Endothelial cell of coronary artery (primary cell): ENCODE data around the gene ENAM. TPM values are rescaled to one million over a fixed set of nuclear protein-coding genes. Genes with fewer than 3 reads are reported as not detected.

Experiments used
- total RNA-seq: library from RNA; depleted of rRNA; stranded (reverse); fragments of >200 nt; gene quantifications from 2 replicates; pipeline ENCODE4 v1.2.3, GENCODE V29; 2014

Gene ENAM, protein sequence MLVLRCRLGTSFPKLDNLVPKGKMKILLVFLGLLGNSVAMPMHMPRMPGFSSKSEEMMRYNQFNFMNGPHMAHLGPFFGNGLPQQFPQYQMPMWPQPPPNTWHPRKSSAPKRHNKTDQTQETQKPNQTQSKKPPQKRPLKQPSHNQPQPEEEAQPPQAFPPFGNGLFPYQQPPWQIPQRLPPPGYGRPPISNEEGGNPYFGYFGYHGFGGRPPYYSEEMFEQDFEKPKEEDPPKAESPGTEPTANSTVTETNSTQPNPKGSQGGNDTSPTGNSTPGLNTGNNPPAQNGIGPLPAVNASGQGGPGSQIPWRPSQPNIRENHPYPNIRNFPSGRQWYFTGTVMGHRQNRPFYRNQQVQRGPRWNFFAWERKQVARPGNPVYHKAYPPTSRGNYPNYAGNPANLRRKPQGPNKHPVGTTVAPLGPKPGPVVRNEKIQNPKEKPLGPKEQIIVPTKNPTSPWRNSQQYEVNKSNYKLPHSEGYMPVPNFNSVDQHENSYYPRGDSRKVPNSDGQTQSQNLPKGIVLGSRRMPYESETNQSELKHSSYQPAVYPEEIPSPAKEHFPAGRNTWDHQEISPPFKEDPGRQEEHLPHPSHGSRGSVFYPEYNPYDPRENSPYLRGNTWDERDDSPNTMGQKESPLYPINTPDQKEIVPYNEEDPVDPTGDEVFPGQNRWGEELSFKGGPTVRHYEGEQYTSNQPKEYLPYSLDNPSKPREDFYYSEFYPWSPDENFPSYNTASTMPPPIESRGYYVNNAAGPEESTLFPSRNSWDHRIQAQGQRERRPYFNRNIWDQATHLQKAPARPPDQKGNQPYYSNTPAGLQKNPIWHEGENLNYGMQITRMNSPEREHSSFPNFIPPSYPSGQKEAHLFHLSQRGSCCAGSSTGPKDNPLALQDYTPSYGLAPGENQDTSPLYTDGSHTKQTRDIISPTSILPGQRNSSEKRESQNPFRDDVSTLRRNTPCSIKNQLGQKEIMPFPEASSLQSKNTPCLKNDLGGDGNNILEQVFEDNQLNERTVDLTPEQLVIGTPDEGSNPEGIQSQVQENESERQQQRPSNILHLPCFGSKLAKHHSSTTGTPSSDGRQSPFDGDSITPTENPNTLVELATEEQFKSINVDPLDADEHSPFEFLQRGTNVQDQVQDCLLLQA
- total RNA-seq, result not detected in 2 replicates

DNA sequence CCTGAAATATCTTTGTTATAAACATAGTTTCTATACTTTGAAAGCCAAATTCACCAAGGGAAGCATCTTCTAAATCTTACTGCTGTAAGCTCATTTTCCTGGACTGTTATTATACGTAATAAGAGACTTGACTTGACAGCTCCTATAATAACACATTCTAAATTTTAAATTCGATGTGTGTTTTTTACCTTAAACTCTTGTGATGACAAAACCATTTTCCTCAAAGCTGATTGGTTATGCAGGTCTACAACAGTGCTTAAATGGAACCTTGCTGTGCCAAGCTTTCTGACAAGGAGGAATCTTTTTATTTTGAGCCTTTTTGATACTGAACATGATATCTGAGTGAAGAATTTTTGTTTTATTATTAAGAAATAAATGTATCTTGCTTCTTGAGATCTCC, at the start of gene ENAM:
TSS of gene ENAM (plus strand) at position 301 of the 400 bp plus-strand sequence. CDS start 757 bp downstream, outside the sequence.

GRCh38 chr4:70591955-70592582, 36.5 kb upstream of the ENAM start, which contains the start of gene AMBN:
AMBN (plus strand) TSS chr4:70592256; CDS start chr4:70592359, 103 bp downstream.

DNA sequence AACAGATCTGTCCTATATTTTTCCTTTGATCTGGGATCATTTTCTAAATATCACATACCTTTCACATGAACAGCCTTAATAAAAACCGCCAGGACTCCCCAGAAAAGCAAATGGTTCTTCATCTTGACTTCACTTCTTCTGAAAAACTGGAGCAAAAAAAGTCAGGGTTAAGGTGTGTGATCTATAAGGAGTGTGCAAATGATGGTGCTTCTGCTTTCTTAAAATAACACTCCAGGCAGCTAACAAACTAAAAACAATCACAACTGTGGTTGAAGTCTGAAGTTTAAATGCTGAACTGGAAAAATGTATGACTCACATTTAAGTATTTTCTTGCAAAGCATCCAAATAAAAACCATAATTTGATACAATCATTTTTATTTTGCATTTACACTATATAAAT, 37.8 kb downstream of the ENAM start, which contains the start of gene JCHAIN:
TSS of gene JCHAIN (minus strand) at position 140 of the 400 bp plus-strand sequence. CDS start at position 122, 18 bp downstream.

GRCh38 chr4:70687821-70688794, 59.6 kb downstream of the ENAM start, which contains the start of gene UTP3:
UTP3 (plus strand) TSS chr4:70688532; CDS start chr4:70688678, 146 bp downstream.

Other genes starting within 250 kb of the ENAM start
- gene SMR3B, start 245.6 kb upstream of the ENAM start, total RNA-seq, result not detected in 2 replicates
- gene OPRPN, start 230.8 kb upstream of the ENAM start, total RNA-seq, result not detected in 2 replicates
- not detected in 2 replicates for gene MUC7, start 156.5 kb upstream of the ENAM start, total RNA-seq
- gene AMTN, start 110.2 kb upstream of the ENAM start, total RNA-seq, result 0.09 TPM in 1 of 2 replicates, not detected in the other
- gene AMBN, start 36.5 kb upstream of the ENAM start, total RNA-seq, result not detected in 2 replicates
- not detected in 2 replicates for gene JCHAIN, start 37.8 kb downstream of the ENAM start, total RNA-seq
- gene UTP3, start 59.8 kb downstream of the ENAM start, total RNA-seq, result 24.1 and 28.5 TPM in 2 replicates
- gene RUFY3, start 93.2 kb downstream of the ENAM start, total RNA-seq, result 25.5 and 39.4 TPM in 2 replicates
- 89.1 and 93.0 TPM in 2 replicates for gene GRSF1, start 211.1 kb downstream of the ENAM start, total RNA-seq